ENCODE data around the gene DHRSX.

DNA sequence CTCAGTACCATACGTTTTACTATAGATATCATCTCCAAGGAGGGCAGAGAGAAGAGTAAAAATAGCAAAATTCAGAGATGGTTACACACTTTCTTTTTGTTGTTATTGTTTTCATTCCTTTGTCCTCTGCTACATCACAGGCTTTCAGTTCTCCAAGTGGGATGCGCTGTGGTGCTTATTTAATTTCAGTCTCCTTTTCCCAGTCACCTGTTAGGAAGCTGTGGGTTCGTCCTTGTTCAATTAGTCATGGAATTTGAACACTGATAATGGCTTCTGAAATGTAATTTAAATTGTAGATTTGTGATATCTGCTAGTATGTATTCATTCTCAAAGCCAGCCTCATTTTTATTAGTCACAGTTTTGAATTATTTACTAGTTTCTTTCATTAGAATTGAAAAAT lies 38.8 kb upstream of the DHRSX start:
- no peak for TF ChIP-seq CTCF (IDR thresholded peaks at IDR 0.05)
- no peak for TF ChIP-seq POLR2A (IDR thresholded peaks at IDR 0.05)

All from thyroid gland (tissue), 4 donors.